ENCODE data around the gene SCN11A.
A peak's percentile ranks its signal among the peaks of the same experiment; 100 is the strongest.

Gene SCN11A

DNA sequence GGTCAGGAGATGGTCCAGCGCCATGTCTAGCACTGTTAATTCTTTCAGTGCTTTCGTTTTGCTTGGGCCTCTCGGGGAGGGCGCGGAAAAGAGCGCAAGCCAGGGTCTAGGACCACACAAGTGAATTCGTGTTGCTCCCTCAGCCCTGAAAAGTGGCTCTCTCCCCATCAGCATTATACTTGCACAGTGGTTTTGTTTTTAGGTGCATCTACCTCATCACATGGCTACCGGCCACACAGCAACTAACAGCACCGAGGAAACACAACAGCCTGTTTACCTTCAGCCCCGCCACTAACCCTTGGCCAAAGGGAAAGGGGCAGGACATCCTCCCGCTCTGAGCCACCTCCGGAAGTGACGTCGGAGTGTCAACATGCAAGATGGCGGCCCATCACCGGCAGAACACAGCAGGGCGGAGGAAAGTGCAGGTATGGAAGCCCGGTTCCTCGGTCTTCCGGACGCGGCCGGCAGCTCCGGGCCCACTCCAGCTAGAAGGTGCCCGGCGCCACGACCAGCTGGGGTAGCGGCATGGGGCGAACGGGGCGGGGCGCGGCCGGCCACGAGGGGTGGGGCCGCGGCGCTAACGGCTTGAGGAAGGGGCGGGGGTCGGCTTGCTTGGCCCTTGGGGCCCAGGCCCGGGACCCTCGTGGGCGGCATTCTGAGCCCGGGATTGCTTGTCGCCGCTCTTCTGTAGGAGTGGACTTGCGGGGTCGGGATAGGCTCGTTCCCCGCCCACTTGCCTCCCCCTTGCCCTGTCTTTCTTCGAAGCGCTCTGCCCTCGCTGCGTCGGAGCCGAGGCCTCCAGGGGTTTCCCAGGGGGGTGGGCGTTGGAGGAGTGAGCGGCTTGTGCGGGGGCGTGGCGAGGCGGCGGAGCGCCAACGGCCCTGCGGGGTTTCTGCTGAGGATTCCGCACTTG is at the start of gene SCN11A, which contains the start of gene WDR48:
Gene SCN11A (minus strand): TSS at position 296 of the 913 bp plus-strand sequence. CDS start 101,582 bp downstream, outside the sequence.
Gene WDR48 (plus strand): TSS at position 368 of the 913 bp plus-strand sequence. CDS start 10 bp downstream, at position 378.
- peak; percentile 95 for DNase-seq

- DNase-seq, result no peak
Measured at GRCh38 chr3:39101022-39101689, 49.4 kb upstream of the SCN11A start.

- DNase-seq, result no peak
Measured at GRCh38 chr3:39100500-39100886, 48.7 kb upstream of the SCN11A start.

- DNase-seq, result no peak
Measured at GRCh38 chr3:39099738-39100499, 48.2 kb upstream of the SCN11A start.

DNA sequence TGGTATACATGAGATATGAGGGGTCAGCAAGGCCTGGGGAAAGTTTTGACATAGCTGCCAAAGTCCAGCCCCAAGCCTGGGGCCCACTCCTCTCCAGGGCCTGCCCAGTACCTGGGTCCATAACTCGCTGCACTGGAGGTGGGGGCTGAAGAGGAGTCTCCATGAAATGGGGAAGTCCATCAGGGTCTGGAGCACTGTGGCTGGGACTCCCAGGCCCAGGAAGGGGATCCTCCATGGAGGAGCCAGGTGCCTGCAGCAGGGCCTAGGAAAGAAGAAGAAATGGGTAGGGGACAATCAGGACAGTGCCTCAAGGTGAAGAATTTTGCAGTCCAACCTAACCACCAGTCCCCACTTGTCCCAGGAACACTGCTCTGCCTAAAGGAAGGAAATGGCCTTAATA is 47.5 kb upstream of the SCN11A start:
- DNase-seq, result no peak

GRCh38 chr3:39098473-39099000 is 46.8 kb upstream of the SCN11A start:
- DNase-seq, result no peak

GRCh38 chr3:39097716-39098472 is 46.1 kb upstream of the SCN11A start:
- no peak for DNase-seq

GRCh38 chr3:39096775-39097174 is 45.0 kb upstream of the SCN11A start:
- no peak for DNase-seq

DNA sequence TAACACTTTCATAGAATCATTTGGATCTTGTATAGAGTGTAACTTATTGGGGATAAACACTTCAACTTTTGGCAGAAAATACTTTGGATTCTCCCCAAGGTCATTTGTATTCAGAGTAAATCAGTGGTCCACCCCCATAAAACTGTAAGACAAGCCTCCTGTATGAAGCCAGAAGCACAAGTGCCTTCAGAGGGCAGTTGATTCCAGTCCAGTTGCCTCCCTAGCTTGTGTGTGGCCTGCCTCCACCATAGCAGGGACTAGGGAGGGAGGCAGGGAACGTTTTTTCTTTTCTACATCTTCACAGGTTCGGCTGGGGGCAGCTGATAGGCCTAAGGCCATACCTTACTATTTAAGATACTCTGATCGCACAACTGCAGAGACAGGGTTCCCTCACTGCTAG is 44.0 kb upstream of the SCN11A start:
- DNase-seq, result no peak

GRCh38 chr3:39094851-39095677 is 43.3 kb upstream of the SCN11A start:
- DNase-seq, result no peak

- no peak for DNase-seq
Measured at GRCh38 chr3:39090922-39091321, 39.2 kb upstream of the SCN11A start.

- DNase-seq, result no peak
Measured at GRCh38 chr3:39088889-39089288, 37.1 kb upstream of the SCN11A start.

DNA sequence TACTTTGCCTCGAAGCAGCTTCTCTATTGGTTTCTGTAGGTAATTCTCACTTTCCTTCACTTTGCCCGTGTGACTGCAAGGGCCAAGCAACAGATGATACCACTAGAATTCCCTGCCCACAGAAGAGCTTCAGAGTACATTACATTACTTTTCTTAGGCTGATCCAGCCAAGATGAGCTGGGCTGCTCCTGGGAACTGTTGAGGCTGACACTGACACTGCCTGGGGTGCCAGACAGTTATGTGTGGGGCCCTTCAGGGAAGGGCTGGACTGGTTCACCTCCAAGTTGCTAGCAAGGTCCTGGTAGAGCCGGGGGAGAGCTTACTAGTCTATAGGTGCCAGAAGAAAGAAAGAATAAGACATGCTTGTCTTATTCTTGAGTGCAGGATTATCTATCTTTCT is 36.7 kb upstream of the SCN11A start:
- DNase-seq, result no peak

- DNase-seq, result no peak
Measured at GRCh38 chr3:39086144-39086543, 34.4 kb upstream of the SCN11A start.

DNA sequence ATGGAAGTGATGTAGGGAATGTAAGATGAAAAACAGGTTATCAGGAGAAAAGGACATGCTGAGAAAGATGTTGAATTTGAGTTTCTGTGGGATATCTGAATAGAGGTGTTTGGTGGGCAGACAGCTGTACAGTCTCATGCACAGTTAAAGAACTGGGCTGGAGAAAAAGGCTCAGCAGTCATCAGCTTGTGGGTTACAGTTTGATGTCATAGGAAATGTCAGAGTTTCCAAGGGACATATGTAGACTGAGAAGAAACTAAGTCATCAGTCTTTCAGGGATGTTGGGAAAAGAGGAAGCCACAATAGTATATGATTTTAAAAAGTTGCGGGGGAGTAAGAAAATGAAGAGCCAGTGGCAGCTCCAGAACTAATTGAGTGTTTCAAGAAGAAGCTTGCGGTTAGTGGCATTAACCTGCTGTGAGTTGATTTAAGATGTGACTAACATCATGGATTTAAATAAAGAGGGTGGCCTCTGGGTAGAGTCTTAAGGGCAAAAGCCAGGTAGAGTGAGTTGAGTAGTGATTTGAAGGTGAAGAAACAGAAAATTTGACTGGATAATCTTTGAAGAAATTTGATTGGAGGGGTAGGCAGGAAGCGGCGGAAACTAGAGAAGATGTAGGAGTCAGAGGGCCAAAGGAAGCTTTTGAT is 31.0 kb upstream of the SCN11A start:
- no peak for DNase-seq

- no peak for DNase-seq
Measured at GRCh38 chr3:39080026-39080425, 28.3 kb upstream of the SCN11A start.

DNA sequence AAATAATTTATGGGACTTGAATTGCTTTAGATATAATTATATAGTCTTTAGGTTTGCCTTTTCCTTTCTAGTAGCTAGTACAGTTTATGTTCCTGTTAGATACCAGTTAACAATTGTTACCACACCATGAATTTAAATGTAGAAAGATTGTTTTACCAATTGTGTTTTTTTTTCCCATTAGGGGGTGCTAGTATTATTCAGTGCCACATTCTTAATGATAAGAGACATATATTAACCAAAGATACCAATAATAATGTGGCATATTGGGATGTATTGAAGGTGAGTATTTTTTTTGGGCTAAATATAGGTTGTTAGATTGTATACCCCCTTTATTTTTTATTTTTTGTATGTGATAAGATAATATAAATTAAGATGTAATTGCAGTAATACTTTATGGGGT is 27.8 kb upstream of the SCN11A start:
- no peak for DNase-seq

GRCh38 chr3:39075910-39076309 is 24.2 kb upstream of the SCN11A start:
- no peak for DNase-seq

- DNase-seq, result no peak
Measured at GRCh38 chr3:39068556-39068955, 16.8 kb upstream of the SCN11A start.

- no peak for DNase-seq
Measured at GRCh38 chr3:39067286-39067685, 15.5 kb upstream of the SCN11A start.

- no peak for DNase-seq
Measured at GRCh38 chr3:39065197-39065596, 13.5 kb upstream of the SCN11A start.

Measured in retina (tissue), 1 donor.